Measurements from ENCODE around the gene CEBPG. TPM values are rescaled to one million over a fixed set of nuclear protein-coding genes. Genes with fewer than 3 reads are reported as not detected.

Gene CEBPG
- total and polyA plus RNA-seq, 8 donors = 17.8 to 26.4 (median 19.3) TPM

DNA sequence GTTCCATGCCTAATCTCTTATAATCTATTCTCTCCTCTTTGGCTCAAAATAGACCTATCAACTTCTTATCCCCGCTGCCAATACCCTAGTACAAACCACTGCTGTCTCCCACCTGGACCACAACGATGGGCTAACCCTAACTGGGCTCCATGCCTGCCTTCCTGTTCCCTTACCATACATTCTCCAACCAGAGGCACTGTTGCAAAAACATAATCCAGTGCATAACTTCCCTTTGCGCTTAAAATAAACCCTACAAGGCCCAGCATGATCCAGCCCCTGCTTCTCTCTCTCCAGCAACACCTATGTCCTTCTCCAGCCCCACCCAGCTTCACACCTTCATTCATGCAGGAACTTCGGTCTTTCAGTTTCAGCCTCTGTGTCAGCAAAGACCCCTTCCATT is 43.8 kb upstream of the CEBPG start:
- no peaks in the 10 kb centered on the region for H3K36me3 ChIP-seq
- no peak for TF ChIP-seq CTCF (IDR thresholded peaks at IDR 0.05)
- H3K4me1 ChIP-seq = peaks cover 0 to 29% of the 10 kb centered on the region in 2 donors
- H3K27me3 ChIP-seq = peaks cover 0 to 5% of the 10 kb centered on the region in 2 donors
- DNase-seq = no peak
- no peak overlapping the region for H3K27ac ChIP-seq
- H3K4me3 ChIP-seq = no peak overlapping the region
- intact Hi-C loops (cut with DNase I) = no loop called here
- H3K9me3 ChIP-seq = peaks cover 0 to 7% of the 10 kb centered on the region in 2 donors
- no peak for ATAC-seq

GRCh38 chr19:33332248-33332647 is 41.3 kb upstream of the CEBPG start:
- DNase-seq (peak in 1 of 4 donors; percentile 47), ATAC-seq (peak; percentile 61)
- Histone ChIP-seq H3K36me3 (no peaks in the 10 kb centered on the region), H3K4me3 (no peak overlapping the region), H3K27me3 (peaks cover 0 to 5% of the 10 kb centered on the region in 2 donors), H3K4me1 (peaks cover 0 to 29% of the 10 kb centered on the region in 2 donors), H3K27ac (peak overlapping the region in 1 of 2 donors; percentile 34), H3K9me3 (peaks cover 0 to 3% of the 10 kb centered on the region in 2 donors)
- intact Hi-C loops (cut with DNase I) = no loop called here
- TF ChIP-seq CTCF (IDR thresholded peaks at IDR 0.05) = no peak

- Histone ChIP-seq H3K4me3 (no peak overlapping the region), H3K9me3 (peaks cover 0 to 3% of the 10 kb centered on the region in 2 donors), H3K27ac (no peak overlapping the region), H3K27me3 (peaks cover 0 to 5% of the 10 kb centered on the region in 2 donors), H3K4me1 (peaks cover 0 to 29% of the 10 kb centered on the region in 2 donors), H3K36me3 (no peaks in the 10 kb centered on the region)
- intact Hi-C loops (cut with DNase I) = no loop called here
- no peak for ATAC-seq
- no peak for TF ChIP-seq CTCF (IDR thresholded peaks at IDR 0.05)
- DNase-seq = no peak
These were observed 40.4 kb upstream of the CEBPG start for GRCh38 chr19:33333151-33333550.

DNA sequence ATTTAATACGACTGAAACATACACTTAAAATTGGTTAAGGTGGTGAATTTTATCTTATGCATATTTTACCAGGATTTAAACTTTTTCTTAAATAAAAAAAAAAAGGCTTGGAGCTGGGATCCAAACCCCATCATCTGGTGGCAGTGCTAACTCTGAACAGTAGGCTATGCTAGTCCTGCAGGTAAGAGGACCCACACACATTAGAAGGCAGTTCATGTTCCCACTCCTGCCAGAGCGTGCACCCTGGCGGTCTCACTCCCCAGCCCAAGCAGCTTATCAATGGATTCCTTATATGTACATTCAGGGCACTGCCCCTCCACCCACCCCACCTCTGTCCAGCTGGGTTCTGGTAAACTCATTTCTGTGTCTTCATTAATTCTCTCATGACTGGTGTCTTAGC is 39.9 kb upstream of the CEBPG start:
- intact Hi-C loops (cut with DNase I) = no loop called here
- Histone ChIP-seq H3K27me3 (peaks cover 0 to 5% of the 10 kb centered on the region in 2 donors), H3K4me3 (no peak overlapping the region), H3K9me3 (peaks cover 0 to 3% of the 10 kb centered on the region in 2 donors), H3K4me1 (peaks cover 0 to 29% of the 10 kb centered on the region in 2 donors), H3K27ac (no peak overlapping the region), H3K36me3 (no peaks in the 10 kb centered on the region)
- no peak for DNase-seq
- TF ChIP-seq CTCF (IDR thresholded peaks at IDR 0.05) = no peak
- no peak for ATAC-seq

DNA sequence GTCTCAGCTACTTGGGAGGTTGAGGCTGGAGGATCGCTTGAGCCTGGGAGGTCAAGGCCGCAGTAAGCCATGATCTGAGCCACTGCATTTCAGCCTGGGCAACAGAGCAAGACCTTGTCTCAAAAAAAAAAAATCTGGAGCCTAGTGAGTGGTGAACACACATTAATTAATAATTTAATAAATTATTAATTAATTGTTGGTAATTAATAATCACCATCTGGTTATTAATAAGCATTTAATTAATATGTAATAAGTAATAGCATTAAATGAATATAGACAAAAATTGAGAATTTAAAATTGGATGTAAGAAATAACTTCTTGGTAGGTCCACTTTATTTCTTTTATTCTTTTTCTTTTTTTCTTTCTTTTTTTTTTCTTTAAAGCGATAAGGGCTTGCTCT is 39.2 kb upstream of the CEBPG start:
- Histone ChIP-seq H3K4me1 (peaks cover 0 to 27% of the 10 kb centered on the region in 2 donors), H3K27me3 (no peaks in the 10 kb centered on the region), H3K9me3 (peaks cover 0 to 3% of the 10 kb centered on the region in 2 donors), H3K27ac (no peak overlapping the region), H3K36me3 (no peaks in the 10 kb centered on the region), H3K4me3 (no peak overlapping the region)
- TF ChIP-seq CTCF (IDR thresholded peaks at IDR 0.05) = no peak
- ATAC-seq (no peak), DNase-seq (no peak)
- intact Hi-C loops (cut with DNase I) = no loop called here

Data from left lung (tissue), 10 donors.